Activated CD4-positive, alpha-beta T cell treated with anti-CD3 and anti-CD28 coated beads, Interleukin-2, Interleukin-6, amounts not matched to agents 100 ng/mL and 50 ng/mL, durations not matched to agents 16 hours and 8 hours (primary cell): ENCODE results near the gene MEI1.
"Not testable (repeated sequence)": the region's sequence is repeated elsewhere in the genome, so short reads cannot be mapped to it uniquely, and the experiment has no call there.

Experiments used
- DNase-seq: peaks from one replicate; pipeline ENCODE4 v3.0.0-alpha.2; 2020

Gene MEI1, protein sequence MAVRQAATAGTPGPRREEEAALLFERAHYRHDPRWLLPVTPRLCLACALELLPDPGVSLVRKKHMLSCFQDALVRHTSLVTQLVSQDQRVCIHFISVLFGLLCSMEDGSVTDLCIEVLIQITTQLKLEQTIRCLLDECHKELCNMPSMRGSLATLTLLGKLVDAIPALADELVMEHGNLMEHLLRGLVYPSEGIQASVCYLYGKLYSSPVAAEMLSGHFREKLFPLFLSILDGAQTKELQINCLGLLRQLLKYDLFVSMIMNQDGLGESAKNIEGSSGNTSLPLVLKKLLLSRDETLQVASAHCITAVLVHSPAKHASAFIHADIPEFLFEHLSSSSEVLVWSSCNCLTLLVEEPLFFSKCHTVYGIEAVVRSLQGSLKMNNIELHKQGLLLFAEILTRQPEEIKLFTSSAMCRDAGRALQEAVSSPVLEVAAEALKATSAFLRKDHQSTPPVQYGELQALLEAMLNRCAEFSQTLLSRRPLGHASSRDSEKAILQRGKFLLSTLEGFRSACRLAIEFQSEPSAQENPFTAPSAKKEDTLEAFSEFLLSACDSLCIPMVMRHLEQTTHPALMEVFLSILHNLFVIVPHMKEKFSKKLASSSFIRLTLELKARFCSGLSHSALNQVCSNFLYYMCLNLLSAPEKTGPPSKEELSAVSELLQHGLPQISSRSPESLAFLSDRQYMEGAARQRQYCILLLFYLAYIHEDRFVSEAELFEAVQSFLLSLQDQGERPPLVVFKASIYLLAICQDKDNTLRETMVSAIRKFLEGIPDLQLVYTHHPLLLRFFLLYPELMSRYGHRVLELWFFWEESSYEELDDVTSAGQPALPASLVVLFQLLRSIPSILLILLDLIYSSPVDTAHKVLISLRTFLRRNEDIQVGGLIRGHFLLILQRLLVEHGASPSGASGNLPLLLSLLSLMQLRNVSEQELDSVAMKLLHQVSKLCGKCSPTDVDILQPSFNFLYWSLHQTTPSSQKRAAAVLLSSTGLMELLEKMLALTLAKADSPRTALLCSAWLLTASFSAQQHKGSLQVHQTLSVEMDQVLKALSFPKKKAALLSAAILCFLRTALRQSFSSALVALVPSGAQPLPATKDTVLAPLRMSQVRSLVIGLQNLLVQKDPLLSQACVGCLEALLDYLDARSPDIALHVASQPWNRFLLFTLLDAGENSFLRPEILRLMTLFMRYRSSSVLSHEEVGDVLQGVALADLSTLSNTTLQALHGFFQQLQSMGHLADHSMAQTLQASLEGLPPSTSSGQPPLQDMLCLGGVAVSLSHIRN

DNA sequence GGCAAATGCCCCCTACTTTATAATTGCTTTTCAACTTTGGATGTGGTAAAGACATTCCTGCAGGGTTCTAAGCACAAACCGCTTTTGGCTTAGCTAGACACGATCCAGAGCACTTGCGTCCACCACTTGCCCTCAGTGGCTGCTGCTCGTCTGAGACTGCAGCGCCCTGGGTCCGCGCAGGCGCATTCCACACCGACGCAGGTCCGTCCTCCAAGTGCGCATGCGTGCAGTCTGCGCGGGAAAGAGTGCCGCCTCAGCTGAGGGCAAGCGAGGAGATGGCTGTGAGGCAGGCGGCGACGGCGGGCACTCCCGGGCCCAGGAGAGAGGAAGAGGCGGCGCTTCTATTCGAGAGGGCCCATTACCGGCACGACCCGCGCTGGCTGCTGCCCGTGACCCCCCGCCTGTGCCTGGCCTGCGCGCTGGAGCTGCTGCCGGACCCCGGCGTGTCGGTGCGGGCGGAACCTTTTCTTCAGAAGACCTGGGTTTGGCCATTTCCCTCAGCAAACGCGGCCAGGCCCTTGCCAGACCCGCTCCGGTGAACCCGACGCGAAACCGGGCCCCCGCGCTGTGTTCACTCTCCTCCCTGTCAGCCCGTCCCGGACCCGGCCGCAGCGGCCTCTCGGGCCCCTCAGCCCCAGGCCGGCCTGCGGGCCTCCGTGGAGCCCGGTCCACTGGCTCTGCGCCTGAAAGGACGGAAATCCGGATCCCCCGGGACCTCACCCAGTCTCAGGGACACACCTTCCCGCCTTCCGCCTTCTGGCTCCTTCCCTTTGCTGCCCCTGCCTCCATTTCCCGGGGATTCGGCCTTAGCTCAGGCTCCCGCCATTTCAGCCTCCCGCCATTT, at the start of gene MEI1:
Gene MEI1 (plus strand): TSS at position 240 of the 844 bp plus-strand sequence. CDS start 36 bp downstream, at position 276.
- DNase-seq, result peak; percentile 94

DNA sequence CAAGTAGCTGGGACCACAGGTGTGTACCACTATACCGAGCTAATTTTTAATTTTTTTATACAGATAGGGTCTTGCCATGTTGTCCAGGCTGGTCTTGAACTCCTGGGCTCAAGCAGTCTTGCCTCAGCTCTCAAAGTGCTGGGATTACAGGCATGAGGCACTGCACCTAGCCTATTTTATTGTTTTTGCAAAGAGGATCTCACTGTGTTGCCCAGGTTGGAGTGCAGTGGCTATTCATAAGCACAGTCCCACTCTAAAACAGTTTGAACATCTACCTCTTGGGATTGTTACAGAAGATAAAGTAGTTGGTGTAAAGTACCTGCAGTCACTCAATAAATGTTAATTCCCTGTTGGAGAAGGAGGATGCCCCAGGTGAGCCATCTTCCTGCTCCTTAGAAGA, 49.1 kb upstream of the MEI1 start:
- DNase-seq, result no peak

DNA sequence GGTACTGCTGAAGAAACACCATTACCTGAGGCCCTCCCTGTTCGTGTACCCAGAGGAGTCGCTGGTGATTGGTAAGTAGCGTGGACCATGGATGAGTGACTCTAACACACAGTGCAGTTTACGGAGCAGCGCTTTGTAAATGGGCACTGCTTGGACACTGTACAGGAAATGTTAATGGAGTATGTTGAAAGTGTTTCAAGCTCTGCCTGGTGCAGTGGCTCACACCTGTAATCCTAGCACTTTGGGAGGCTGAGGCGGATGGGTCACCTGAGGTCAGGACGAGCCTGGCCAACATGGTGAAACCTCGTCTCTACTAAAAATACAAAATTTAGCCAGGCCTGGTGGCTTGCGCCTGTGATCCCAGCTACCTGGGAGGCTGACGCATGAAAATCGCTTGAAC, 48.5 kb upstream of the MEI1 start:
- DNase-seq, result no peak

DNA sequence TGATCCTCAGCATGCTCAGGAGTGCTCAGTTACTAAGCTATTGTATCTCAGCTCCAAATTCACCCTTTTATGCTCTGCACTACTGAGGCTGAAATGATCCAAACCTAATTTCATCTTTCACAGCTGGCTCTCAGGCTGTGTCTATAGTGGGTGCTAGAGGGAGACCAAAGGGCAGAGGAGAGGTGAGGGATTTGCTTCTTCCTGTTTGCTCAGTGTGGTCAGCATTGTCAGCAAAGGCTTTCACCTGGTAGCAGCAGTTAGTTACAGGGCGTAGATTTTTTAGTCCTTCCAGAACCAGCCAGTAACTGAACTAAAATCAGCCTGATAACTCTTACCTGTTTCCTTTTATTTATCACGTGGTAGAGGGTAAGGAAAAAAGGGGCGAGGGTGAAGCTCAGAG, 45.0 kb upstream of the MEI1 start:
- no peak for DNase-seq

DNA sequence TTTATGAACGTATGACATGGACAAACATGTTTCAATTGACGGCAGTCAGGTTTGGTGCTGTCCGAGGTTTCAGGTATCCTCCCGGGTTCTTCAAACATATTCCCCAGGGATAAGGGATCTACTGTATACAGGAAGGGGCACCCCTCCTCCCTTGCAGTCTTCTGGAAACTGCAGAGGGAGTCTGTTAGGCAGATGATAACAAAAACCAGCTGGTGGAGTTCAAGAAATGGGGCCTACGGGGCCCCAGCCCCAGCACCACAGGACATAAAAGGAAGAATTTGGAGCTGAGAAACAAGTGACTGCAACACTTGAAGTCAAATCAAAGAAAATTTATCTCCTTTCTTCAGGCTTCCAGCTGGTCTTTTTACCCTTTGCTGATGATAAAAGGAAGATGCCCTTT, 42.7 kb upstream of the MEI1 start:
- DNase-seq, result no peak

DNA sequence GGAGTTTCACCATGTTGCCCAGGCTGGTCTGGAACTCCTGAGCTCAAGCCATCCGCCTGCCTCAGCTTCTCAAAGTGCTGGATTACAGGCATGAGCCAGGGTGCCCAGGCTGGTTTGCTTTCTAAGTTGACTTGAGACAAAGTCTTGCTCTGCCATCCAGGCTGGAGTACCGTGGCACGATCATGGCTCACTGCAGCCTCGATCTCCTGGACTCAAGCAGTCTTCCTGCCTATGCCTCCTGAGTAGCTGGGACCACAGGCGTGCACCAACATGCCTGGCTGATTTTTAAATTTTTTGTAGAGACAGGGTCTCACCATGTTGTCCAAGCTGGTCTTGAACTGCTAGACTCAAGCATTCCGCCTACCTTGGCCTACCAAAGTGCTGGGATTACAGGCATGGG, 41.6 kb upstream of the MEI1 start:
- DNase-seq, result no peak

DNA sequence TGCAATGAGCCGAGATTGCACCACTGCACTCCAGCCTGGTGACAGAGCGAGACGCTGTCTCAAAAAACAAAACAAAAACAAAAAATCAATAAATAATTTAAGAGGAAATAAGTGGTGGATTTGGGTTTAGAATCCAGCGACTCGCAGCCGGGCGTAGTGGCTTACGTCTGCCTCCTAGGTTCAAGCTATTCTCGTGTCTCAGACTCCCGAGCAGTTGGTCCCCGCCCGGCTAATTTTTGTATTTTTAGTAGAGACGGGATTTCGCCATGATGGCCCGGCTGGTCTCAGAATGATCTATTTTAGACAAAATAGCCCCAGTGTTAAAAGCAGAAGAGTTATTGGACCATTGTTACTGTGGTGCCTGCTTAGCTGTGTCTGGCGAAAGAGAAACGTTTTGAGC, 40.4 kb upstream of the MEI1 start:
- no peak for DNase-seq

DNA sequence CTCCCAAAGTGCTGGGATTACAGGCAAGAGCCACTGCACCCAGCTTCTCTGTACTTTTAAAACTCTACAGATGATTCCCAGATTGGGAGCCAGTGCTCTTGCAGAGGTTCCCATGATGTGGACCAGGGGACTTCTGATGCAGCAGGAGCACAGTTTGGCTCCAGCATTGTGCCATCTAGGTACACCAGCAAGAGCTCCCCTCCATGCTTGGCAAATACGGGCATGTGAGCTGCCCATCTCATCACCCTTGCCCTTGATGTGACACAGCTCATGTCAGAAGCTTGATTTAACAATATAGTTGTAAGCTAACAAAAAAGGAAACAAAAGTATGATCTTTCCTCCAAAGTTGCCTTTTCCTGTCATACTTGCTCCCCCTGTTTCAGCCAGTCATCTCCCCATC, 39.4 kb upstream of the MEI1 start:
- no peak for DNase-seq

DNA sequence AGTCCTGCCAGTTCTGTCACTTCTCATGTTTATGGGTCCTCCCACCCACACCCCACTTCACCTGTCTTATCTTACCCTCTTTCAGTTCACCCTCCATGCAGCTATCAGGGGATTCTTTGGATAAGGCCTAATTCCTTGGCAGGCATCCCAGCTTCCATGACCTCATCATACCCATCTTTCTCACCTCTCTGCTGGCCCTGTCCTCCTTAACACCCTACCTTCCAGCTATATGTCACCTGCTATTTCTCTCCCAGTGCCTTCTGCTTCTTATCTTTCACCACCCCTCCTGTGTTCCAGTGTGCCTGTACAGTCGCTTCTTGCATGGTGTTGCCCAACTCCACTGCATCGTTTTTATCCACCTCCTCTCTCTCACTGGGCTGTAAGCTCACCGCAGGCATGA, 38.9 kb upstream of the MEI1 start:
- no peak for DNase-seq

DNA sequence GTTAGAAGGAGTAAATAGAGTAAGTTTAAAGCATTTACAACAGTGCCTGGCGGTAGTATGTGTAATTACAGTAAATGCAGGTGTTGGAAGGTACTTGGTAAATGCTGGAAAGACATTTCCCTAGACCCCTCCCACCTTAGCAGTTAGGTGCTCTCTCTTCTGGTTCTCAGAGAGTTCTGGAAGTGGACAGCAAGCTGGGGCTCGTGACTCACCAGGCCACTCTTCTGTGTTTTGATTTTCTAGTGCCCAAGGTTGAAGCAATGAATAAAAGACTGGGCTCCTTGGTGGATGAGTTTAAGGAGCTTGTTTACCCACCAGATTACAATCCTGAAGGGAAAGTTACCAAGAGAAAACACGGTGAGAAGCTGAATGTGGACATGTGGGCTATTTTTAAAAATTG, 38.2 kb upstream of the MEI1 start:
- DNase-seq, result no peak

DNA sequence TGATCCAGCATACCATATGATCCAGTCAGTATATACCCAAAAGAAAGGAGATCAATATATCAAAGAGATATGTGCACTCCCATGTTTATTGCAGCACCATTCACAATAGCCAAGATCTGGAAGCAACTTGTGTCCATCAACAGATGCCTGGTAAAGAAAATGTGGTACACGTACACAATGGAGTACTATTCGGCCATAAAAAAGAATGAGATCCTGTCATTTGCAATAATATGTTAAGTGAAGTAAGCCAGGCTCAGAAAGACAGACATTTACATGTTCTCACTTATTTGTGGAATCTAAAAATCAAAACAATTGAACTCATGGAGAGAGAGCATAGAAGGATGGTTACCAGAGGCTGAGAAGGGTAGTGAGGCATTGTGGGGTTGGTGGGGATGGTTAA, 37.6 kb upstream of the MEI1 start:
- no peak for DNase-seq

DNA sequence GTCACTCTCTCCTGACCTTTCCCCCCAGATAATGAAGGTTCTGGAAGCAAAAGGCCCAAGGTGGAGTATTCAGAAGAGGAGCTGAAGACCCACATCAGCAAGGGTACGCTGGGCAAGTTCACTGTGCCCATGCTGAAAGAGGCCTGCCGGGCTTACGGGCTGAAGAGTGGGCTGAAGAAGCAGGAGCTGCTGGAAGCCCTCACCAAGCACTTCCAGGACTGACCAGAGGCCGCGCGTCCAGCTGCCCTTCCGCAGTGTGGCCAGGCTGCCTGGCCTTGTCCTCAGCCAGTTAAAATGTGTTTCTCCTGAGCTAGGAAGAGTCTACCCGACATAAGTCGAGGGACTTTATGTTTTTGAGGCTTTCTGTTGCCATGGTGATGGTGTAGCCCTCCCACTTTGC, 35.7 kb upstream of the MEI1 start:
- DNase-seq, result not testable (repeated sequence)

DNA sequence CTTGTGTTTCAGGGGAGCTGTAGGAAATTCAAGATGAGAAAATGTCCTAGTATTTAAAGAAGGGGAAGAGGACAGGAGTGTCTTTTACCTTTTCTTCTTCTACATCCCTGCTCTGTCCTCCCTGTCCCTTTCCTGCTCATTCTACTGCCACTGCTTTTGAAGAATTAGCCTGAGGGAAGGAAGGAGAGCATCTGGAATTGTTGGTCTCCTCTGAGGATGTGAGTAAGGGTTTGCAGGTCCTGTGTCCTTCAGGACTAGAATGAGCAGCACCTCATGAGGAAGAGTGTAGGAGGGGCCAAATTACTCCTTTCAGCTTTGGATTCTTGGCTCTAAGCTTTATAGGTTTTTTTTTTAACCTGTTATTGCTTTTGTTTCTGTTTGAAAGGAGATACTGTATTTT, 34.8 kb upstream of the MEI1 start:
- no peak for DNase-seq

DNA sequence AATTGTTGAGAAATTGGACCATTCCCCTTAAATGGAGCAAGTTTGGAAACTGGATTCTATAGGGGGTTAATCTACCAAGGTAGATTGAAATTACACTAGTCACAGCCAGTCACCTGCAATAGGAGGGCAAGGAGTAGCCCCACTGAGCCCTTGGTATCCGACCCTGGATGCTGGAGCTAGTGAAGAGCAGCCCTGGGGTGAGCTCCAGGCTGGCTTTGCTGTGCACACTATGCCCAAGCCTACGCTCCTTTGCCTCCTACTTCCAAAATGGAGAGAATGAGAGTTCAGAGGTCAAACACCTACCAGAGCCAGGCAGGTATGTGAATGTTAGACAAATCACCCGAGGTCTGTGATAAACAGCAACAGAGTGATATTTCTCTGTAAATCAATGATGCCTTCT, 34.4 kb upstream of the MEI1 start:
- no peak for DNase-seq

DNA sequence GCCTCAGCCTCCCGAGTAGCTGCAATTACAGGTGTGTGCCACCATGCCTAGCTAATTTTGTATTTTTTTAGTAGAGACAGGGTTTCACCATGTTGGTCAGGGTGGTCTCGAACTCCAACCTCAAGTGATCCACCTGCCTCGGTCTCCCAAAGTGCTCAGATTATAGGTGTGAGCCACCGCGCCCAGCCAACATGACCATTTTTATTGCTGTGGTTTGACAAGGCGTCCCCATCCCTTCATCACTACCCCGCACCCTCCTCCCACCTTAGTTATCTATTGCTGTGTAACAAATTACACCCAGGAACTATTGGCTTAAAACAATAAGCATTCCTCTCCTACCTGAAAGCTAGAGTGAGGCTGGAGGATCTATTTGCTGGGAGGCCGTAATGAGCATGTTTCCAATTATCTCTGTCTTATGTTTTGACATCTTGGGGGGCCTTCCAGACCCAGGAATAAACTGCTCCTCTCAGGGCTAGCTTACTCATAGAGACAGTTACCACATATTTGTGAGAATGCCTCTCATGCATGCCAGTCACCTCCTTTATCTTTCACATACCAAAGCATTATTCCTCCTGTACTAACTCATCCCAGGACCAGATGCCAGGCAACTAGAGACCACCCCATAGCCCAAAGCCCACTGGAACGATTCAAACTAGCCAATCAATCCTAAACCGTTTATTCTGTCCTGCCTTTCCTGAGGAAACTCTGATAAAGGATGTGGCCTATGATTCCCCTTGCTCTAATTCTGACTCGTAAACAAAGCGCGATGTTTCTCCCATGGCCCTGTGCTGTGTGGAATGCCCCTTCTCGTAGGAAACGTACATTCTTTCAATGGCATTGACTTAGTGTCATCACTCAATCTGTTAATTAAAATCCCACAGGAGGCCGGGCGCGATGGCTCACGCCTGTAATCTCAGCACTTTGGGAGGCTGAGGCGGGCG, 30.1 kb upstream of the MEI1 start:
- DNase-seq, result no peak

DNA sequence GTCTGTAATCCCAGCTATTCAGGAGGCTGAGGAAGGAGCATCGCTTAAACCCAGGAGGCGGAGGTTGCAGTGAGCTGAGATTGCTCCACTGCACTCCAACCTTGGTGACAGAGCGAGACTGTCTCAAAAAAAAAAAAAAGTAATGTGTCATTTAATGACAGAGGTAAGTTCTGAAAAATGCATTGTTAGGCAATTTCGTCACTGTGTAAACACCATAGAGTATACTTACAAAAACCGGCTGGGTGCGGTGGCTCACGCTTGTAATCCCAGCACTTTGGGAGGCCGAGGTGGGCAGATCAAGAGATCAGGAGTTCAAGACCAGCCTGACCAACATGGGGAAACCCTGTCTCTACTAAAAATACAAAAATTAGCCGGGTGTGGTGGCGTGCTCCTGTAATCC, 27.2 kb upstream of the MEI1 start:
- DNase-seq, result not testable (repeated sequence)

DNA sequence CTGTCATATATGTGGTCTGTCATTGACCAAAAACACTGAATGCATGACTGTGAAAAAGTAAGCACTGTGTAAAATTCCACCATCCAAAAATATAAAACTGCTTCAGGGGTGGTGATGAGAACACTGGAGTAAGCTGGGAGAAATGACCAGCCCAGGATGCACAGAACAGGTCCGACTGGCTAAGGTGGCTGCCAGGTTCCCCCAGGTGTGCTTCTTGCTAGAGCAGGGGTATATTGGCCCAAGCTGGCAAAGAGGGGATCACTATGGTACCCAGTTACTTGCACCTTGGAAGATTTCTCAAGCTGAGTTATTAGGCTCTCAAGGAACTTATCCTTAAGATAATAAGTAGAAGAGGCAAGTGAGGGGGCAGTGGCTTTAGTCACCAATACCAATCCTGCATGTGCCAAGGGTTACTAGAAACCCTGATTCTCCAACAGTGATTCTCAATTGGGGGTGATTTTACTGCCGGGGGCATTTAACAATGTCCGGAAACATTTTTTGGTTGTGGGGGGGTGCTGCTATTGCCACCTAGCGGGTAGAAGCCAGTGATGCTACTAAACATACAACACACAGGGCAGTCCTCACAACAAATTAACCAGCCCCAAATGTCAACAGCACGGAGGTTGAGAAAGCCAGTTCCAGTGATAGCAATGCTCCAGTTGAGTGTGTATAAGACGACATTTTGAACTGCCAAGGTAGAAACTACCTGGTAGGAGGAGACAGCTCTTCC, 26.4 kb upstream of the MEI1 start:
- DNase-seq, result no peak

DNA sequence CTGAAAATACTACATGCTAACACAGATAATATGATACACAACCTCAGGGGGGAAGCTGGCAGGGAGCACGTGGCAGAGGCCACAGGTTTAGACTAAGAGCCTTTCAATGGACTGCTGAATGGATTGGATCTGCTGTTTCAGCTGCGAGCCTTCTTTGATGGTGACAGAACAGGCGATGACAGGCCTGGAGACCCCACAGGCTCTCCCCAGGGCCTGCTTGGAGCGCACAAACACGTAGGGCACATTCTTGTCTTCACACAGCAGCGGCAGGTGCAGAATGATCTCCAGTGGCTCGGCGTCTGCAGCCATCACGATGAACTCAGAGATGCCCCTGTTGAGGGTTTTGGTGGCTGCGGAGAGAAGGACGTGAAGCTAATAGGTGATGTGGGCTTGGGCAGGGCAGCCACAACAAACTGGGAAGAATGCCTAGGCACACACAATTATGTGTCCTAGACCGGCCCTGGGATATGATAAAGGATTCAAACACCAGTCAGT, 24.4 kb upstream of the MEI1 start:
- DNase-seq, result no peak

DNA sequence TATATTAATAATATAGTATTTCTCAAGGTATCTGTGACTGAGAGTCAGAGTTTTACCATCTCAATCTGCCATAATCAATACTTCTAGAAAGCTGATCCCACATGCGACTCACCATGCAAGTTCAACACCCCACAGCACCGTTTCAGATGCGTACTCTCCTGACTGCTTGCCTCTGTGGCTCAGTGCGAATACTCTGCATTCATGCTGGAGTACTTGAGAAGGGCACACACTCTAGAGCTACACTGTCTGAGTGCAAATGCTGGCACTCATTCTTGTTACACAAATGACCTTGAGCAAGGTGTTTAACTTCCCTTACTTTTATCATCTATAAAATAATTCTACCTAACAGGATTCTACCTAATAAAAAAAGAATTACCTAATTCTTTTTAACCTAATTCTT, 23.2 kb upstream of the MEI1 start:
- DNase-seq, result no peak

DNA sequence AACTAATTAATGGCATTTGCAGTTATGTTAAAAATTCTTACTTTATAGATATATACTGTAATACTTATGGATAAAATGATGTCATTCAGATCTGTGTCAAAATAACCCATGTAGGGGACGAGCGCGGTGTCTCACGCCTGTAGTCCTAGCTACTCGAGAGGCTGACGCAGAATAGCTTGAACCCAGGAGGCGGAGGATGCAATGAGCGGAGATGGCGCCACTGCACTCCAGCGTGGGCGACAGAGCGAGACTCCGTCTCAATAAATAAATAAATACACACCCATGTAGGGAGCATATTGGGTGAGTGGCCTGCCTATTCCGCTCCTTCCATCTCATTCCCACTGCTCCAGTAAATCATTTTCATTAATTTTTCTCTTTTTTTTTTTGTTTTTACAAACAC, 17.7 kb upstream of the MEI1 start:
- DNase-seq, result no peak
